GM18861 (cell line): ENCODE measurements around the gene GRK3.
"Not testable (repeated sequence)": the region's sequence is repeated elsewhere in the genome, so short reads cannot be mapped to it uniquely, and the experiment has no call there.

ENCODE experiments used
- ATAC-seq: cut with Tn5 transposase; IDR thresholded peaks from one replicate; pipeline ENCODE4 v1.9.1; 2021; ENCODE audit not compliant: unreplicated experiment

Gene GRK3

DNA sequence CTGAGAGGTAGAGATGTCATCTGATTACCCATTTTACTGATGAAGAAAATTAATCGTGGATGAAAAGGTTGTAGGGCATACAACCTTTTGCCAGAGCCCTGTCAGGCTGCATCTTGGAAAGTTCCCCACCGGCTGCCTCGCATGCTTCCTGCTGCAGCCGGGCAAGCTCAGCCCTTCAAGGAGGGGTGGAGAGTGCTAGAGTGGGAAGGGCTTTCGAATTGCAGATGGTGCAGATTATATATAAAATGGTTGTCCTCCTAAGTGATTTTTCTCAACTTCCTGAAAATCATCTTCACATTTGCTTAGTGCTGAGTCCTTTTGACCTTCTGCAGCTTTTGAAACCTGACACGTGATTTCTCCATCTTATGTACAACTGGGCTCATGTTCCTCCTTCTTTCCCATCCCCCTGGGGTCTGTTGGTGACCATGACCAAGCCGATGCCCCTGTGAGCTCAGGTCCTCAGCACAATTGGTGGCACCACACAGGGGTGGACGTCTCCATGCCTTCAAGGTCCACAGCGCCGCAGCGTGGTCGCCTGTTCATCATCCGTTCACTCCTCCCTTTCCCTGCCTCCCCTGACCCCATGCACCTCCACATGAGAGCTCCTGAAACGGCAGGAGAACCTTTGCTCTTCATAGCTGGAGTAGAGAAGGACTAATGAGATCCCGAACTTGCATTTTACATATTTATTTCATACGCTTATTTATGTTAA lies 129.9 kb downstream of the GRK3 start:
- ATAC-seq, result no peak

DNA sequence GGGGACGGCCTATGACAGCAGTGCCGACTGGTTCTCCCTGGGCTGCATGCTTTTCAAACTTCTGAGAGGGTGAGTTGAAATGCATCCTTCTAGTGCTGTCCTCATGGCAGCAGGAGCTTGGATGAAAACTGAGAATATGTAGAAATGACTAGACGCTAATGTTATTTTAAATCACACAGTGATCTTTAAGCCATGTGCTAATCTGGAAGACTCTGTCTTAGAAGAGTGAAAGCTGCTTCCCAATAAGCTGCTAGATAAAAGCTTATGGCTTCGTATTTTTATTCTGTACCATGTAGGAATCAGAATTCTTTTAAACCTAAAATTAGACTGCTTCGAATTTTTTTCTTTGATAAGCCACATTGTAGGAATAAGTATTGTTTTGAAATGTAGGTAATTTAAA lies 130.7 kb downstream of the GRK3 start:
- ATAC-seq, result no peak

- no peak for ATAC-seq
Observed at GRCh38 chr22:25696763-25697162, 132.3 kb downstream of the GRK3 start.

GRCh38 chr22:25697181-25697664 lies 132.7 kb downstream of the GRK3 start:
- ATAC-seq, result no peak

DNA sequence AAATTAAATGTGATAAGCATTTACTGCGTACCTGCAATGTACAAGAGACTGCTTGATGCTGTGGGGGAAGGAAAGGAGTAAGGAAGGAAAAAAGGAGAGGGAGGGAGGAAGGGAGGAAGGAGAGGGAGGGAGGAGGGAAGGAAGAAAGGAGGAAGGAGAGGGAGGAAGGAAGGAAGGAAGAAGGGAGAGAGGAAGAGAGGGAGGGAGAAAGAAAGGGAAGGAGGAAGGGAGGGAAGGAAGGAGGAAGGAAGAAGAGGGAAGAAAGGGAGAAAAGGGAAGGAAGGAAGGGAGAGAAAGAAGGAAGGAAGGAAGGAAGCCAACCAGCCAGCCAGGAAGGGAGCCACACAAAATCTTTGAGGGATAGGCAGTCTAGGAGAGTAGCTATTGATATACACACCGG lies 133.5 kb downstream of the GRK3 start:
- ATAC-seq, result no peak

DNA sequence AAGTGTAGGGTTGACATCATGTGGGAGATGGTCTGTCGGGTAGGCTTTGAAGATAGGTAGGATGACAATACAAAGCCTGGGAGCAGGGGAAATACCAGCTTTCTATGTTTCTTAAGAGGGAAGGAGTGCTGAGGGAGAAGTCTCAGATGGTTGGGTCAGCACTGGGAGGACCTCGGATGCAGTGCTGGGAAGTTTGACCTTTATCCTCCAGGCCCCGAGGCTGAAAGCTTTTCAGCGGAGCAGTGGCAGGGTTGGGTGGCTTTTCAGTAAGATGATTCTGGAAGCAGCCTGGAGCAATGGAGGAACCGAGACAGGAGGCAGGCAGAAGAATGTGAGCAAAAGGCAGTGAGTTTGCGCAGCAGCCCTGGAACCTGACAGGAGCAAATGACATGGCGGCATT lies 134.0 kb downstream of the GRK3 start:
- ATAC-seq, result no peak

DNA sequence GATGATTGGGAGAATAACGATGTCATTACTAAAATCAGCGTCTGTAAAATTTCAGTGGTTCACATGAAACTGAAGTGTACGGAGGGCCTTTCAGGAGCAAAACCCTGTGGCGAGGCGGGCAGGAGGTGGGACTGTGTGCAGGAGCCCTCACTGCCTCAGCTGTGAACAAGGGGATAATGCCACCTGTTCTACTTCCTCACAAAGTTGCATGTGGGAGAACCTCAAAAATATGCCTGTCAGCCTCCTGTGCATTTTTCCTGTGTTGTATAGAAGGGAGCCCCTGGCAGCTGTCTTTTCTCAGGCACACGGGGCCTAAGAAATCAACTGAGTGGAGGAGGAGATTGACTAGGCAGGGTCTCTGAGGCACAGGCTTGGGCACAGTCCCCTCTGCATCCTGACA lies 134.5 kb downstream of the GRK3 start:
- ATAC-seq, result no peak

DNA sequence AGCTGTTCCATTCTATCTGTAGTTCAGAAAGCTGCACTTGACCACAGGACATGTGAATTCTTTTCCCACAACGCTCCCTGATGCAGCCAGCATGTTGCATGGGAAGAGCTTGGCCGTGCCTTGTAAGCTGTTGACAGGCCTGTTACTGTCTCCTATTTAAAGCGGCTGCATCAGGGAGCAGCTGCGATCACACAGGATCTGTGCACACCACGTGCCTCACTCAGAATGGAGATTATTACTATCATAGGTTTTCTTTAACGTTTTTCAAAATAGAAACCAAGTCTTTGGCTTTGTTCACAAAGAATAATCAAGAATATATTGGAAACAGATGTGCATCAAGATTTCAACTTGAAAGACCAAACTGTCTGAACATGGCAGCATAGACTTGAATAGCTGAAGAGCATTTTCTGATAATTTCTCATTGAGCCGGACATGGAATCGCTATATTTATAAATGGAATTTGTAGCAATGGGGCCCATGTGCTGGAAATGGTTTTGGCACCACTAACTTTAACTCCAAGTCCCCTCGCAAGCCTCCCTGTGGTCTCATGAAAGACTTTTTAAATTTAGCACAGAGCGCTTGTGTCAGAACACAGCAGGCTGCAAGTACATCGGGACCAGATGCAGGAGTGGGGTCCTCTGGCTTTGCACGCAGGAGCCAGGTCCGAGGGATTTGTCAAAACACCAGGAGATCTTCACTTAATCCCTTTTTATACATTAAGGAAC lies 136.7 kb downstream of the GRK3 start:
- no peak for ATAC-seq

DNA sequence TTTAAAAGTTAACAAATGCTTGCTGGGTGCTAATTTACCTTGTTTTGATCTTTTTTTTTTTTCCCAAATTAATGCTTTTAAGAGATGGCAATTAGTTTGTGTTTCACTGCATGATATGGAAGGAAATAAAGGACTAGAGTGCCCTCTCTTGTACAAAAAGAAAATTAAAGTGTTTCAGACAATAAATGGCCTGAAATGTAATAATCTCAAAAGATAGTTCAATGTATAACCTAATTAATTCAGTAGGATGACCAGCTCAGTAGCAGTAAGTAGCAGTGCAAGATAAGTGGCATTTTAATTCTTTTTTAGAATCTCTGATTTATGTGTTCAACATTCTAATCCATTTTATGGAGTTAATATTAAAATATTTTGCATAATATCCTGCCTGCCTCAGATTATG lies 137.6 kb downstream of the GRK3 start:
- ATAC-seq, result no peak

DNA sequence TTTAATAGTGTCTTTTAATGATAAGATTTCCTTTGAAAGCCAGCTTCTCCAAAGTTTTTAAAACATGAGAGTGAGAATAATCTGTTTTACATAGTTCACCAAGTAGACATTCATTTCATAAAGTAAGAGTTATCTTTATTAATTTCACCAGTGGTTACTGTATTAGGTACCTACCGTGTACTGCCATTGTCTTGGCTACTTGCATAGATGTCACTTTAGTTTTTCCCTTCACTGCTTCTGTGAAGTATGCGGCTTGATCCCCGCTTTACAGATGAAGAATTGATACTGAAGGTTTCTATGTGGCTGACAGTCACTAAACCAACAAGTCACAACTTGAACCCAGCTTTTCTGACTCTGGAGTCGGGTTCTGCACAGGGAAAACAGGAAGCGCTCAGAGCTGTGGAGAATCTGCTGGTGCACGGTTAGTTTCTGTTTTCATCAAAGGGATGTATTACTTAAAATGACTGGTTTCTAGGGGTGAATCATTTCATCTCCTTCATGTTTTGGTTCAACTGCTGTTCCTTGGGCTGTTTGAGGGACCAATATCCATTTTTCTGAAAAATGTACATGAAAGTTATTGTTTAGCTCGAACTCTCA lies 138.2 kb downstream of the GRK3 start:
- ATAC-seq, result no peak

DNA sequence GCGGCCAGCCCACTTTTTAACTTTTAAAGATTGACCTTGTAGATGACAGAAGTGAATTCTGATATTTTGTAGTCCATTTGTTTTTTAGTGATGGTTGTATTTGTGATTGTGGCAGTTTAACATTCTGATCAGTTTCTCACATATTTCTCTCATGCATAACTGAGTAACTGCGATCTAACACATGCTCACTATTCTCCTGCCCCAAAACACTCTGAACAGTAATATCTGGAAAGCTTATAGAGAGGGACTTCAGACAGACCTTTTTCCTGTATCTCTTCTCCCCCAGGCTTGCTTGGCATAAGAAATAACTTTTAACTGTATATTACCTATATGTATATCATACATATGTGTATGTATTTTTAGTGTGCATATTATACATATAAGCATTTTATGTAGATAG lies 140.2 kb downstream of the GRK3 start:
- no peak for ATAC-seq

DNA sequence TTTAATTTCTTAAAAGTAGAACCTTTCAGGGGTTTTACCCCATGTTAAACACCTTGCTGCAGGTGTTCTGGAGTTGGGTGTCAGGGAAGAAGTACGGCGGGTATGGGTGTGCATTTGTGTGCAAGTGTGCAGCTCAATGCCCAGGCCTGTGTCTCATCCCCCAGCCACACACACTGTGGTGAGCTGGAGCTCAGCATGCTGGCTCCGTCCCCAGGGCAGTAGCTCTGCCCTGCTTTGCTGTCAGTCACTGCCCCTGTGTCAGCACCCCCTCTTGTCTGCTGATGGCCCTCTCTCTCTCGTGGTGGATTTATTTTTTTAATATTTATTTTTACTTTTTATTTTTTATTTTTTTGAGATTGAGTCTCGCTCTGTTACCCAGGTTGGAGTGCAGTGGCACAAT lies 141.7 kb downstream of the GRK3 start:
- no peak for ATAC-seq

- not testable (repeated sequence) for ATAC-seq
Observed at GRCh38 chr22:25708430-25708829, 144.0 kb downstream of the GRK3 start.

DNA sequence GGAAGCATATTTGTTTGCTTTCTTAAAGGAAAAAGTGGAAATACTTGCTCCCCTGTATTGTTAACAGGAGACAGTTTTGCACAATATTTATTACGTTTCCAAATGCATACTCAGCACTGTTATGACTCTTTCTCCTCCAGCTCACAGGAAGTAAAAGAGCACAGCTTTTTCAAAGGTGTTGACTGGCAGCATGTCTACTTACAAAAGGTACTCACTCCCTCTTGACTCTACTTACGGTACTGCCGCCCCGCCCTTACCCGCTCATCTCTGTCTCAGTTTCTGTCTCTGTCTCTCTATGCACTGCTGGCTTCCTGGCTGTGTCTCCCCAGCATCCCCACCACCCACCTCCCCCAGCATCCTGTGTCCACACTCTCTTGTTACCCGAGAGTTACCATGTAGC lies 145.3 kb downstream of the GRK3 start:
- ATAC-seq, result no peak

GRCh38 chr22:25710501-25710900 lies 146.0 kb downstream of the GRK3 start:
- no peak for ATAC-seq

- ATAC-seq, result no peak
Observed at GRCh38 chr22:25711491-25711890, 147.0 kb downstream of the GRK3 start.

DNA sequence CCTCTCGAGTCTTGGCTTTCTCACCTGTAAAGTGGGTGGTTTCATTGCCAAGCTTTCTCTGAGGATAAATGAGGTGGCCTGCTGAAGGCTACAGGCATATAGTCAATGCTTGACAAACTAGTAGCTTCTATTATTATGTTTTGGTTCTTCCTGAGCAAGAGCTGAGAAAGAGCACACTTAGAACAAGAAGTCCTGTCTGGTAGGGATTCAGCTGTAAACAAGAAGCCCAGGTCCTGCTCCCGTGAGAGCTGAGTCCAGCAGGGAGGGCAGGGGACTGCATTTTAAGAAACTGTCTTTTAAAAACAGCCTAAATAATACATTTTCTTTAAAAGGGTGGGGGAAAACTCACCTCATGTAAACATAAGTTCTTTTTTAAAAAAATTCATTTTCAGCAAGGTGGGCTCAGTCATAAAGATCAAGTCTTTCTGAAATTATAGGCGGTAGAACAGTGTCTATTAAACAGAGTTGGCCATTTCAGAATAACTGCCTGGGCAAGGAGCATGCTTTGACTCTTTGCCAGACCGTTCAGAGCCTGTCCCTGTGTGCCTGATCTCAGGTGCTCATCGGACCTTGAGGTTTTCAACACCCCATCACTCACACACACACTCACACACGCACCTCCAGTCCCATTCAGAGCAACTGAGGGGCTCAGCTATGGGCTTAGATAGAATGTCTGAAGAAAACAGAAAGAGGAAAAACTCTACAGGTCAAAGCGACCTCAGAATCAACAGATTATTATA lies 148.4 kb downstream of the GRK3 start:
- no peak for ATAC-seq

DNA sequence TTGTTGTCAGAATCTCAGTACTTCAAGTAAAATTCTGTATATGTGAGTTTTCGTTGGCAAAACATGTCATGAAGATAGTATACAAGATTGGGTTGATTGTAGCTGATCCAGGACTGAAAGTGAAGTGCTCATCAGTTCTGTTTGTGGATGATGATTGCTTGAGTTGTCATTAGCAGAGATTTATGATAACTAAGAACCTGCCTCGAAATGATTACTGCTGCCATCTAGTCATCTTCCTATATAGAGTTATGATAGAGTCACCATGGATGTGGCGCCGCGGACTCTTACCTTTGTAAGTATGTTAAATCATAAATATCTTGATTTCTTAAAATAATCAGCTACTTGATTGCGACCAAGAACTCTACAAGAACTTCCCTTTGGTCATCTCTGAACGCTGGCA lies 149.6 kb downstream of the GRK3 start:
- ATAC-seq, result no peak

GRCh38 chr22:25714739-25715138 lies 150.3 kb downstream of the GRK3 start:
- no peak for ATAC-seq

GRCh38 chr22:25716637-25717036 lies 152.2 kb downstream of the GRK3 start:
- no peak for ATAC-seq

- ATAC-seq, result no peak
Observed at GRCh38 chr22:25718135-25718840, 153.8 kb downstream of the GRK3 start.
